IMR-90 (cell line): ENCODE results near the gene CHDH.

Experiments
- BHLHE40 ChIP-seq: fragments of 150-350 bp; IDR thresholded peaks from 2 replicates; pipeline ENCODE4 v1.6.1; 2016; ENCODE audit warnings: mild to moderate bottlenecking, low read depth, low read length
- CTCF ChIP-seq: conservative IDR thresholded peaks from 2 replicates; pipeline ENCODE4 v1.5.1; 2012; ENCODE audit warnings: mild to moderate bottlenecking, low read depth, low read length, improper control_type of control experiment
- ELK1 ChIP-seq: fragments of 150-350 bp; IDR thresholded peaks from 2 replicates; pipeline ENCODE4 v1.6.1; 2016; ENCODE audit warnings: low read depth, mild to moderate bottlenecking, low read length, moderate library complexity, borderline replicate concordance
- FOS ChIP-seq: fragments of 150-350 bp; IDR thresholded peaks from 2 replicates; pipeline ENCODE4 v1.6.1; 2016; ENCODE audit warnings: low read depth, low read length
- MAFK ChIP-seq: IDR thresholded peaks from 2 replicates; pipeline ENCODE4 v1.6.1; 2012; ENCODE audit warnings: low read depth, low read length, improper control_type of control experiment
- MAZ ChIP-seq: IDR thresholded peaks from 2 replicates; pipeline ENCODE4 v1.6.1; 2012; ENCODE audit warnings: low read depth, mild to moderate bottlenecking, low read length, improper control_type of control experiment, moderate library complexity, borderline replicate concordance
- MXI1 ChIP-seq: IDR thresholded peaks from 2 replicates; pipeline ENCODE4 v1.6.1; 2012; ENCODE audit warnings: low read depth, mild to moderate bottlenecking, low read length, moderate library complexity, borderline replicate concordance
- POLR2A ChIP-seq: IDR thresholded peaks from 2 replicates; pipeline ENCODE4 v1.6.1; 2012; ENCODE audit warnings: mild to moderate bottlenecking, low read depth, low read length
- RAD21 ChIP-seq: IDR thresholded peaks from 2 replicates; pipeline ENCODE4 v1.6.1; 2012; ENCODE audit warnings: low read length, improper control_type of control experiment
- RCOR1 ChIP-seq: IDR thresholded peaks from 2 replicates; pipeline ENCODE4 v1.6.1; 2012; ENCODE audit warnings: mild to moderate bottlenecking, low read length, improper control_type of control experiment; ENCODE audit not compliant: insufficient replicate concordance
- RFX5 ChIP-seq: IDR thresholded peaks from 2 replicates; pipeline ENCODE4 v1.8.0; 2012; ENCODE audit warnings: low read depth, mild to moderate bottlenecking, low read length, moderate library complexity
- SMC3 ChIP-seq: fragments of 150-350 bp; IDR thresholded peaks from 2 replicates; pipeline ENCODE4 v1.6.1; 2016; ENCODE audit warnings: low read depth, mild to moderate bottlenecking, antibody characterized with exemption, low read length, moderate library complexity
- USF2 ChIP-seq: fragments of 150-350 bp; IDR thresholded peaks from 2 replicates; pipeline ENCODE4 v1.6.1; 2017; ENCODE audit warnings: mild to moderate bottlenecking, antibody characterized with exemption, low read length, low read depth

GRCh38 chr3:53823956-53824657 lies 22.1 kb downstream of the CHDH start:
- TF ChIP-seq MXI1 (no peak), CTCF (no peak), USF2 (no peak), RAD21 (no peak), POLR2A (no peak), SMC3 (no peak), FOS (no peak), ELK1 (no peak), MAFK (no peak), RFX5 (no peak), BHLHE40 (no peak), RCOR1 (no peak), MAZ (no peak)
